Psoas muscle (tissue), 8 donors: ENCODE measurements around the gene CRLF2. TPM values are rescaled to one million over a fixed set of nuclear protein-coding genes. Genes with fewer than 3 reads are reported as not detected.
A peak's percentile ranks its signal among the peaks of the same experiment; 100 is the strongest.
"Not testable (repeated sequence)": the region's sequence is repeated elsewhere in the genome, so short reads cannot be mapped to it uniquely, and the experiment has no call there.

Source experiments
- ATAC-seq, 4 donors: fragments of 200-7000 bp; cut with Tn5 transposase; one replicate each; pipeline ENCODE4 v1.9.1; 2020; ENCODE audit warnings: moderate library complexity in 3 of 4, mild to moderate bottlenecking in 2 of 4
- DNase-seq, 2 donors: peaks; one replicate each; pipeline ENCODE4 v3.0.0-alpha.2; 2020
- H3K27ac ChIP-seq: fragments of 200-600 bp; one replicate; pipeline ENCODE4 v1.8.0; 2022
- H3K27me3 ChIP-seq, 3 donors: fragments of 200-600 bp in 1 of 3; one replicate each; pipeline versions ENCODE4 v1.6.1 to v1.8.0; 2013 to 2022; ENCODE audit warnings: low read length in 2 of 3, mild to moderate bottlenecking in 2 of 3, moderate library complexity in 1 of 3; ENCODE audit not compliant: insufficient read depth in 3 of 3
- H3K36me3 ChIP-seq, 2 donors: fragments of 200-600 bp in 1 of 2; one replicate each; pipeline versions ENCODE4 v1.6.1 to v1.8.0; 2013 to 2022; ENCODE audit warnings: low read depth in 1 of 2, mild to moderate bottlenecking in 1 of 2, moderate library complexity in 1 of 2; ENCODE audit not compliant: insufficient read depth in 1 of 2
- H3K4me1 ChIP-seq: fragments of 200-600 bp; one replicate; pipeline ENCODE4 v1.8.0; 2022
- H3K4me3 ChIP-seq: fragments of 200-600 bp; one replicate; pipeline ENCODE4 v1.8.0; 2022; ENCODE audit warnings: mild to moderate bottlenecking
- H3K9me3 ChIP-seq: fragments of 200-600 bp; one replicate; pipeline ENCODE4 v1.8.0; 2022
- WGBS, 3 donors: extraction: QIAGEN DNeasy Blood & Tissue Kit; methylation state at CpG; one replicate each; pipeline versions ENCODE4 v1.1.6 to v1.1.7; 2013; 5-methylcytosine and 5-hydroxymethylcytosine counted together
- intact Hi-C, 2 donors: fragments of 100-400 bp; cut with DNase I; formaldehyde crosslinking; loops; one replicate each; pipeline versions ENCODE4 v1.11.0 to v1.14.2; 2022
- polyA plus RNA-seq, 3 donors: library from polyadenylated mRNA; stranded (reverse); fragments of 200-250 nt; gene quantifications; one replicate each; pipeline ENCODE4 v1.2.3, GENCODE V29; 2013
- total RNA-seq, 4 donors: library from RNA; stranded (reverse); fragmentation: NEBNext Ultra II Directional in 2 of 4; extraction: Animal tissue kit (Norgen Biotek cat#: 25700) in 2 of 4; gene quantifications; one replicate each; pipeline versions ENCODE4 v1.2.1 to v1.2.4, GENCODE V29; 2021 to 2023
- TF ChIP-seq, protein P1 (sequence below): fragments of 200-600 bp; IDR thresholded peaks from one replicate; pipeline ENCODE4 v1.8.0; 2022; ENCODE audit warnings: antibody characterized with exemption
- donor health status: healthy with polysubstance abuse.
- donor health status: DM: no; HTN: no; CAD: no; lungs with moderate emphysema.
- donor health status: Bipolar disorder and iron deficiency.
- donor health status: healthy.
- donor health status: DM: yes; HTN: yes; CAD: no.
- donor health status: DM: no; HTN: no; CAD: no.
- donor health status: DM: no; HTN: no; CAD: no.
- donor health status: DM: yes; HTN: yes; CAD: no.

Gene CRLF2
- total and polyA plus RNA-seq, 7 donors, result 0.13 to 0.15 TPM; not detected in 5

DNA sequence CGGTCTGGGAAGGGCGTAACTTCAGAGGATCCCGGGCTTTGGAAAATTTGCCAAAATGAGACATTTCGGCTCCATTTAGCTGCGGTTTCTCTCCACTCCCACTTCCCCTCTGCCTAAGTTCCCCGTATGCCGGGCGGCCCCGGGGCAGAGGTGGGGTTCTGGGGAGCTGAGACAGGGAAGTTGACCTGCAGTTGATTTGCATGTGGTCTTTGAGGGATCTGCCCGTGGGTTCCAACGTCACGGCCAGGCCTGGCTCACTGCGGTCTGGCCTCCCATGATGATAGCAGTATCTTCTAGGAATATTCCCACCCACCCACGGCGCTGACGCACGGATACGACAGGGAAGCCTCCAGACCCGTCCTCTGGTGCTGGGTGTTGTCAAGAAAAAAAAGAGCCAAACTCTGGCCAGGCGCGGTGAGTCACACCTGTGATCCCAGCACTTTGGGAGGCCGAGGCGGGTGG, 27.3 kb upstream of the CRLF2 start:
- intact Hi-C loops, result no loop called here
- Histone ChIP-seq H3K36me3 (no peaks in the 10 kb centered on the region), H3K27me3 (no peaks in the 10 kb centered on the region), H3K4me3 (no peak overlapping the region), H3K27ac (no peak overlapping the region), H3K4me1 (no peaks in the 10 kb centered on the region), H3K9me3 (no peaks in the 10 kb centered on the region)
- TF ChIP-seq, protein P1, sequence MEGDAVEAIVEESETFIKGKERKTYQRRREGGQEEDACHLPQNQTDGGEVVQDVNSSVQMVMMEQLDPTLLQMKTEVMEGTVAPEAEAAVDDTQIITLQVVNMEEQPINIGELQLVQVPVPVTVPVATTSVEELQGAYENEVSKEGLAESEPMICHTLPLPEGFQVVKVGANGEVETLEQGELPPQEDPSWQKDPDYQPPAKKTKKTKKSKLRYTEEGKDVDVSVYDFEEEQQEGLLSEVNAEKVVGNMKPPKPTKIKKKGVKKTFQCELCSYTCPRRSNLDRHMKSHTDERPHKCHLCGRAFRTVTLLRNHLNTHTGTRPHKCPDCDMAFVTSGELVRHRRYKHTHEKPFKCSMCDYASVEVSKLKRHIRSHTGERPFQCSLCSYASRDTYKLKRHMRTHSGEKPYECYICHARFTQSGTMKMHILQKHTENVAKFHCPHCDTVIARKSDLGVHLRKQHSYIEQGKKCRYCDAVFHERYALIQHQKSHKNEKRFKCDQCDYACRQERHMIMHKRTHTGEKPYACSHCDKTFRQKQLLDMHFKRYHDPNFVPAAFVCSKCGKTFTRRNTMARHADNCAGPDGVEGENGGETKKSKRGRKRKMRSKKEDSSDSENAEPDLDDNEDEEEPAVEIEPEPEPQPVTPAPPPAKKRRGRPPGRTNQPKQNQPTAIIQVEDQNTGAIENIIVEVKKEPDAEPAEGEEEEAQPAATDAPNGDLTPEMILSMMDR, result no peak
- DNase-seq, result peak; percentile 31 to 64
- no peak for ATAC-seq
- WGBS, 3 donors, result 85 to 88% (median 87%) methylated on average over 23 of the region's 23 CpGs

DNA sequence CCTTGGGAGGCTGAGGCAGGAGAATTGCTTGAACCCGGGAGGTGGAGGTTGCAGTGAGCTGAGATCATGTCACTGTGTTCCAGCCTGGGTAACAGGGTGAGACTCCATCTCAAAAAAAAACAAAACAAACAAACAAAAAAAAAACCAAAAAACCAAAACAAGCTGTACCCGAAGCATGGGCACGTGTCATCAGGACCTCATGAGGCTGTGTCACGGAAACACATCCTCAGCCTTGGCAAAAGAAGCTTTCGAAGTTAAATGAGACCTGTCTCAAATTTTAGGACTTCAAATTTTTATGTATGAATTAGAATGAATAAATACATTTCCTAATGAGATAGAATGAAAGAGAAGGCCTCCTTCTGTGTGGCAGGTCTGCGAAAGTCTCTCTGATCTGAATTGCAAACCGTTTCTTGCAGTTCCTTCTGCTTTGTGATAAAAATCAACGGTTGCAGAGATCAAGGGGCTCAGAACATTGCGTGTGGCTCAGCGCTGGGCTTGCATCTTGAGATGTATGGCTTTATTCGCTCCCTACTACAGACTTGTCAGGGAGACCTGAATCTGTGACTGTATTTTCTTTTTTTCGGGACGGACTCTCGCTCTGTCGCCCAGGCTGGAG, 19.5 kb upstream of the CRLF2 start:
- Histone ChIP-seq H3K9me3 (no peaks in the 10 kb centered on the region), H3K4me1 (no peaks in the 10 kb centered on the region), H3K36me3 (no peaks in the 10 kb centered on the region), H3K4me3 (no peak overlapping the region), H3K27ac (no peak overlapping the region), H3K27me3 (no peaks in the 10 kb centered on the region)
- intact Hi-C loops, result no loop called here
- 70 to 72% (median 70%) methylated on average over 15 of the region's 15 CpGs for WGBS, 3 donors
- ATAC-seq (no peak), DNase-seq (no peak)
- TF ChIP-seq, protein P1, result no peak

DNA sequence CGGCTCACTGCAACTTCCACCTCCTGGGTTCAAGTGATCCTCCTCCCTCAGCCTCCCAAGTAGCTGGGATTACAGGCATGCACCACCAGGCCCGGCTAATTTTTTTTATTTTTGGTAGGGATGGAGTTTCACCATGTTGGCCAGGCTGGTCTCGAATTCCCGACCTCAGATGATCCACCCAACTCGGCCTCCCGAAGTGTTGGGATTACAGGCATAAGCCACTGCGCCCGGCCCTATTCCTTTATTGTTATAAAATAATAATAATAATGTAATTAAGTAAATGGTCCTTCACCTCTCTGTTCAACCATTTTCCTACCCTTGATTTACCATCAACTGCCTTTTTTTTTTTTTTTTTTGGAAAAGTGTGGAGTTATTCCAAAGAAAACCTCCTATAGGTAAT, 15.7 kb upstream of the CRLF2 start:
- DNase-seq, H3K9me3 ChIP-seq, H3K4me3 ChIP-seq, ATAC-seq, H3K36me3 ChIP-seq, H3K4me1 ChIP-seq, H3K27ac ChIP-seq, H3K27me3 ChIP-seq, intact Hi-C loops: not testable (repeated sequence)
- 82 to 89% (median 88%) methylated on average over 8 of the region's 8 CpGs for WGBS, 3 donors

DNA sequence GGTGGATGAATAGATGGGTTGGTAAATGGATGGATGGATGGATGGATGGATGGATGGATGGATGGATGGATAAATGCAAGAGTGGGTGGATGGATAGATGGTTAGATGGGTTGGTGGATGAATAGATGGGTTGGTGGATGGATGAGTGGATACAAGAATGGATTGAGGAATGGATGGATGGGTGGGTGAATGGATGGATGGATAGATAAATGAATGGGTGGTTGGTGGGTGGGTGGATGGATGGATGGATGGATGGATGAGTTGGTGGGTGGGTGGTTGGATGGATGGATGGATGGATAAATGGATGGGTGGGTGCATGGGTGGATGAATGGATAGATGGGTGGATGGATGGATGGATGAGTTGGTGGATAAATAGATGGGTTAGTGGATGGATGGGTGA, 13.8 kb upstream of the CRLF2 start:
- Histone ChIP-seq H3K4me1 (no peaks in the 10 kb centered on the region), H3K36me3 (no peaks in the 10 kb centered on the region), H3K27ac (no peak overlapping the region), H3K4me3 (no peak overlapping the region), H3K9me3 (peaks cover 7% of the 10 kb centered on the region), H3K27me3 (no peaks in the 10 kb centered on the region)
- no peak for DNase-seq
- ATAC-seq, result no peak
- intact Hi-C loops, result no loop called here
- TF ChIP-seq, protein P1, result no peak

DNA sequence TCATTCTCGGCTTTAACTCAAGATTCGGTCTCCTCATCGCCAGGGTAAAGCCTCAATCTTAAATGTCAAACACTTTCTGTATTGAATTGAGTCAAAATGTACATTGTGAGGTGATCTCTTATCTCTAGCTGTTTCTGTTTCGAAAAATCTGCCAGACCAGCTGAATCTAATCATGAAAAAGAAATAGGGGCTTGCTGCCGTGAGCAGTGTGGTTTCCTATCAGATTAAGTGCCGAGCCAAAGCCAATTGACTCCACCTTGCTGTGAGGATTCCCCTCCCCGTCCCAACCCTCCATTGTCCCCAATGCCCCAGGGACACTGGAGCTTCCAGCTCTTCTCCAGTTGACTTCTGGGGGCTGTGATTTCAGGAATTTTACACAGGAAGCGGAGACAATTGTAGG, 12.5 kb upstream of the CRLF2 start:
- peaks cover 13% of the 10 kb centered on the region for H3K9me3 ChIP-seq
- 46 to 51% (median 47%) methylated on average over 8 of the region's 8 CpGs for WGBS, 3 donors
- ATAC-seq (no peak), DNase-seq (no peak)
- H3K4me3 ChIP-seq, result no peak overlapping the region
- intact Hi-C loops, result no loop called here
- H3K36me3 ChIP-seq, result no peaks in the 10 kb centered on the region
- peaks cover 0 to 4% (median 0%) of the 10 kb centered on the region in 3 donors for H3K27me3 ChIP-seq
- H3K27ac ChIP-seq, result no peak overlapping the region
- no peaks in the 10 kb centered on the region for H3K4me1 ChIP-seq
- TF ChIP-seq, protein P1, result no peak
